ENCODE measurements around the gene NVL.

GRCh38 chr1:224353975-224354925 is 24.3 kb upstream of the NVL start:
- TF ChIP-seq CTCF (IDR thresholded peaks at IDR 0.05) = no peak
- no peak for TF ChIP-seq POLR2A (IDR thresholded peaks at IDR 0.05)

Data from breast epithelium (tissue), 3 donors.